HG03139 (cell line): Measurements from ENCODE around the gene NUPR1.
A peak's percentile ranks its signal among the peaks of the same experiment; 100 is the strongest.
"Not testable (repeated sequence)": the region's sequence is repeated elsewhere in the genome, so short reads cannot be mapped to it uniquely, and the experiment has no call there.

ENCODE experiments used
- ATAC-seq: cut with Tn5 transposase; IDR thresholded peaks from one replicate; pipeline ENCODE4 v1.9.1; 2021; ENCODE audit not compliant: unreplicated experiment

Gene NUPR1

DNA sequence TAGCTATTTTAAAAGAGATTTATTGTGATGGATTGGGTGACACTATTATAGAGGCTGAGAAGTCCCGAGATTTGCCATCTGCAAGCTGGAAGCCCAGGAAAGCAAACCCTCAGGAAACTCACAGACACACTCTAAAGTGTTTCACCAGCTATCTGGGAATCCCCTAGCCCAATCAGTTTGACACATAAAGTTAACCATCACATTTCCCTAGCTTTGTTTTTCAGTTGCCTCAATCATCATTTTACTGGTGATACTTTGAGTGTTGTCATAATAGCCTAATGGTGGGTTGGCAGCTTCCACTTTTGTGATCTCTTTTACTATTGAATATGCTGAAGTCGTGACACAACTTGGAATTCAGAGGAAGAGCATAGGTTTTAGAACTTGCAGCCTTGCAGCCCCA, 16.8 kb upstream of the NUPR1 start:
- no peak for ATAC-seq

DNA sequence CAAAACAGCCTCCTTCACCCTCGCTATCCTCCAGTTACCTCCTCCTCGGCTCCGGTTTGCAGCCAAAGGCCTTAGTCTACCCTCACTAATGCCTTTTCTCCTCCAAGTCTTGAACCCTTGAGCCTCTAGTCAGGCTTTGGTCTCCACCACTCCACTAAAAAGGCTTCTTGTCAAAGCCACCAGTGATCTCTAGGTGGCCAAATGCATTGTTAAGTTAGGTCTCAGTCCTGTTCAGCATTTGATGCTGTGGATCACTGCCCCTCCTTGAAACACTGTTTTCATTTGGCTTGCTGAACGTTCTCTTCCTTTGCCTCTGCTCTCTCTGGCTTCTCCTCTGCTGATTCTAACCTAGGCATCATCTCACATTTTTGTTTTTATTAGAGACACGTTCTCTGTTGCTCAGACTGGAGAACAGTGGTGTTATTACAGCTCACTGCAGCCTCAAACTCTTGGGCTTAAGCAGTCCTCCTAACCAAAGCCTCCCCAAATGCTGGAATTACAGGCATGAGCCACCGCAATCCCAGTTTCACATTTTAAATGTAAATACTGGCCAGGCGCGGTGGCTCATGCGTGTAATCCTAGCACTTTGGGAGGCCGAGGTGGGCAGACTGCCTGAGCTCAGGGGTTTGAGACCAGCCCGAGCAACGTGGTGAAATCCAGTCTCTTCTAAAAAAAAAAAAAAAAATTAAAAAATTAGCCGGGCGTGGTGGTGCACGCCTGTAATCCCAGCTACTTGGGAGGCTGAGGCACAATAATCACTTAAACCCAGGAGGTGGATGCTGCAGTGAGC, 16.1 kb upstream of the NUPR1 start:
- ATAC-seq = no peak

DNA sequence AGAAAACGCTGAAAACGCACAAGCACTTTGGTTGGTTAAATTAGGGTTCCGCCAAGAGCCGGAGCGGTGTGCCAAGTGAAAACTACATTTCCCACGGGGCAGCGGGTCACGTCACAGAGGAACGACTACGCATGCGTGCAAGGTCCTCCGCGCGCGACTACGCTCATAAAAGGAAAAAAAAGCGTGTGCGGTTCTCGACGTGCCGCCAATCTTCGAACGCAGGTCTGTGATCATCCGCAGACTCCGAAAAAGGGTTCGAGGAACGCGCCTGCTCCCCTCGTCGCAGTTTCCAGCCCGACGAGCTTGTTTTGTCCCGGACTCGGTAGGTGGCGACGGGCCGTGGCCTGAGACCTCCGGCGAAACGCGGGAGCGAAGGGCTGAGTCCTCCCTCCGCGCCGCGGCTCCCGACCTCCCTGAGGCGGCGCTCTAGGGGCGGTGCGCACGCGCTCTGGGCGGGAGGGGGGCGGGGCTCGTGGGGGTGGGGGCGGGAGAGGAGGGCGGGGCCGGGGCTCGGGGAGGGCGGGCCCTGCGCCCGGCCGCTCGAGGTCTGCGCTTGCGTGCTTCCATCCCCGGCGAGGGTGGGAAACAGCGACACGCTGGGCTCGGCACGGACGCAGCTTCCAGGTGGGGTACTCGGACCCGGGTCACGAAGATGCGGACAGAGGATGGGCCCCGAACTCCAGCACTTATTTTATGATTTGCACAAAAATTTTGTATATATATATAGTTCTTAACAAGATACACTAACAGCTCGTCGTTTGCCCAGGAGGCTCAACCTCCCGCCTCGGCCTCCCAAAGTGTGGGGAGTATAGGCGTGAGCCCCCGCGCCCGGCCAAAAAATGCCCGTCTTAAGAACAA, 15.2 kb upstream of the NUPR1 start, which contains the start of gene SGF29:
Gene SGF29, plus strand, starts transcription at position 145 of the 858 bp plus-strand sequence. CDS start 27,150 bp downstream, outside the sequence.
- peak; percentile 76 for ATAC-seq

GRCh38 chr16:28549301-28549899, 10.6 kb upstream of the NUPR1 start:
- no peak for ATAC-seq

GRCh38 chr16:28548306-28548802, 9.6 kb upstream of the NUPR1 start:
- no peak for ATAC-seq

- ATAC-seq = no peak
Measured at GRCh38 chr16:28546626-28547025, 7.9 kb upstream of the NUPR1 start.

DNA sequence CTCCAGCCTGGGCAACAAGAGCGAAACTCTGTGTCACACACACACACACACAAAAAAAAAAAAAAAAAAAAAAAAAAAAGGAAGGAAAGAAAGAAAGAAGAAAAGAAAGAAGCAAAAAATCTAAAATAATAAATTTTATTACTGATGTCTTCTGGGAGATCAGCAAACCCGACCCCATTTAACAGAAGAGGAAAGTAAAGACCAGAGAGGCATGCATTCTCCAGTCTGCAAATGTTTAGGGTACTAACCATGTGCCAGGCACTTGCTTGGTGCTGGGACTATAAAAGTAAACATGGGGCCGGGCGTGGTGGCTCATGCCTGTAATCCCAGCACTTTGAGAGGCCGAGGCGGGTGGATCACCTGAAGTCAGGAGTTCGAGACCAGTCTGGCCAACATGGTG, 7.2 kb upstream of the NUPR1 start:
- ATAC-seq = not testable (repeated sequence)

DNA sequence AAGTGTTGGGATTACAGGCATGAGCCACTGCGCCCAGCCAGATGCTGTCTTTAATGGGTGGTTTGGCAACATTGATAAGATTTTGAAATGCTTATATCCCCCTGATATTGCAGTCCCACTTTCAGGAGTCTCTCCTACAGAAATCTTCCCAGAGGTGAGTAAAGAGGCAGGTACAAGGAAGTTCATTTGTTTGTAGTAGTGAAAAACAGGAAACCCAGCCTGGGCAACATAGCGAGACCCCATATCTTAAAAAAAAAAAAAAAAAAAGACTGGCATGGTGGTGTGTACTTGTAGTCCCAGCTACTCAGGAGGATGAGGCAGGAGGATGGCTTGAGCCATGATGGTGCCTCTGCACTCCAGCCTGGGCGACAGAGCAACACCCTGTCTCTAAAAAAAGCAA, 6.2 kb upstream of the NUPR1 start:
- ATAC-seq = no peak

- no peak for ATAC-seq
Measured at GRCh38 chr16:28543072-28543471, 4.3 kb upstream of the NUPR1 start.

DNA sequence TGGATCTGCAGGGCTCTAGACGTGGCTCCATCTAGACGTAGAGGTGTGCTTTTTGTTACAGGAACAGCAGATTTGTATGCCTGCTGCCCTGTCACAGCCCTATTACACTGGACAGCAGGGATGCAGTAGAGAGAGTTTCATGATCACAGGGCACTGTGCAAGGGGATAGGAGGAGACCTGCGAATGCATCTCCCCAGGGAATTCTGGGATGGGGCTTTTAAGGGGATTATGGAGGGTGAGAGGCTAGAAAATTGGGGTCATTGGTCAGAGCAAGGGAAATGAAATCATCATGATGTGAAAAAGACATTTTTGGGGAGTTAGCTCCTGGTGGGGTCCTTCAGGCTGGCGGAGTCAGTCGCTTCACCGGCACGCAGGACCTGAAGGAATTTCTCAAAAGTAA, 3.9 kb upstream of the NUPR1 start:
- ATAC-seq = no peak

GRCh38 chr16:28540346-28540745, 1.6 kb upstream of the NUPR1 start:
- no peak for ATAC-seq

- ATAC-seq = no peak
Measured at GRCh38 chr16:28537964-28538732, 626 bp downstream of the NUPR1 start.

DNA sequence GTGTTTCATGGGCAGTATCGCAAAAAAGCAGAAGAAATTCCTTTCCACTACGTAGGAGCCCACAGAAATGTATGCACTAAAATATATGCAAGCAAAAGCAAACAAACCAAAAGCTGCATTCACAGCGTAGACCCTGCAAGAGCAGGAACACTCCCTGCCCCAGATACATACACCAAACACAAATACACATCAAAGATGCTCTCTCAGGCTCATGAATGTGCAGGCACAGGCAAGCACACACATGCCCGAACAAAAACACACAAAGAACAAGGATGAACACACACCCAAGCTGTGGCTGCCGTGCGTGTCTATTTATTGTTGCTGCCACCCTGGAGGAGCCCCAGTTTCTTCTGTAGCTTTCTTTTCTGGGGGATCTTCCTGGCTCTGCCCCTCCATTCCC, 1.7 kb downstream of the NUPR1 start:
- no peak for ATAC-seq

GRCh38 chr16:28534542-28535373, 4.0 kb downstream of the NUPR1 start:
- ATAC-seq = no peak

DNA sequence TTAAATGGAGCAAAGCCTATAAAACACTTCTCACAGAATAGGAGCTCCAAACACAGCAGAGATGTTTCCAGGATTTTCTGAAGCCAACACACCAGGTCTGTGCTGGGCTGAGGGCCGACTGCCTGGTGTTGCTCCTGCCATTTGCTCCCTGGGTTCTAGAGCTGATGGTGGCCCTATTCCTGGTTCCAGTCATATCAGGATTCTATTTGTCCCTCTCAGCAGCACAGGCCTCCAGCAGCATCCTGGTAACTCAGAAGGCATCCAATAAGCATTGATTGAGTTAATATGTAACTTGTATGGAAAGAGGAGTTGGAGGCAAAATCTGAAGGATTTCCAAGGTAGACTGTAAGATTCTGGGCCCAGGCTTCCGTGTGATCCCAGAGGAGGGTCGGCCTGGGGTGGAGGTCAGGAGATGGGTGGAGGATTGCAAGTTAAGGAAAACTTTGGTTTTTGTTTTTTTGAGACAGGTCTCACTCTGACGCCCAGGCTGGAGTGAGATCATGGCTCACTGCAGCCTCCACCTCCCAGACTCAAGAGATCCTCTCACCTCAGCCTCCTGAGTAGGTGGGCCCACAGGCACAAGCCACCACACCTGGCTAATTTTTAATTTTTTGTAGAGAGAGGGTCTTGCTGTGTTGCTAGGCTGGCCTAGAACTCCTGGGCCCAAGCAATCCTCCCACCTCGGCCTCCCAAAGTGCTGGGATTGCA, 5.7 kb downstream of the NUPR1 start:
- no peak for ATAC-seq

DNA sequence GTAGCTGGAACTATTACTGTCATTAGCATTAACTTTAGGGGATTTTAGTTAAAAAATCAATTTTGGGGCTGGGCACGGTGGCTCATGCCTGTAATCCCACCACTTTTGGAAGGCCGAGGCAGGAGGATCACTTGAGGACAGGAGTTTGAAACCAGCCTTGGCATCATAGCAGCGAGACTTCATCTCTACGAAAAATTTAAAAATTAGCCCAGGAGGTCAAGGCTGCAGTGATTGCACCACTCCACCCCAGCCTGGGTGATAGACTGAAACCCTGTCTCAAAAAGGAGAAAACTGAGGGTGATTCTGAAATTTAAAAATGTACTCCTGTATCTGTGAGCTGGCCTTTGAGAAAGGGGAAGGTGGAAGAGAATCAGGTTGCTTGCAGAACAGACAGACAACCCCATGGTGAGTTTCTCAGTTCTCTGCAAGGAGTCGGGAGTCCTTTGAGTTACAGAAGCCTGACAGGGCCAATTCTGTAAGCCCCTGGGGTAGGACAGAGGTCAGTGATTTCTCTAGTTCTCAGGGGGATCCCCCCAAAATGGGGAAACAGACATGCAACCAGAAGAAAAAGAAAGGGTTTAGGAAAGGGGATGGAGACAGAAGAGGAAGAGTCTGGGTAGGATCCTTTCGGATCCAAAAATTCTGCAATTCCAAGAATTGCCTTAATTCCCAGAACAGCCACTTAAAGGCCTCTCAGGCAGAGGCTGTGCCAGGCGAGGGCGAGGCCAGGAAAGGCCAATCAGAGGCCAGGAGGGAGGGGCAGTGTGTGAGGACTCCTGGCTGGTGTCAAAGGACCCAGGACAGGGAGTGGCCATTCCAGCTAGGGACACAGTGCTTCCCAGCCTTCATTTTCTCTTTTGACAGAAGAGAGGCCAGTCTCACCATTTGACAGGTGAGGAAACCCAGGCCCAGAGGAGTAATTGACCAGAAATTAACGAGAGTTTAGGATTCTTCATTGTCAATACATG, 6.7 kb downstream of the NUPR1 start:
- ATAC-seq = no peak

GRCh38 chr16:28529124-28529523, 9.7 kb downstream of the NUPR1 start:
- no peak for ATAC-seq

DNA sequence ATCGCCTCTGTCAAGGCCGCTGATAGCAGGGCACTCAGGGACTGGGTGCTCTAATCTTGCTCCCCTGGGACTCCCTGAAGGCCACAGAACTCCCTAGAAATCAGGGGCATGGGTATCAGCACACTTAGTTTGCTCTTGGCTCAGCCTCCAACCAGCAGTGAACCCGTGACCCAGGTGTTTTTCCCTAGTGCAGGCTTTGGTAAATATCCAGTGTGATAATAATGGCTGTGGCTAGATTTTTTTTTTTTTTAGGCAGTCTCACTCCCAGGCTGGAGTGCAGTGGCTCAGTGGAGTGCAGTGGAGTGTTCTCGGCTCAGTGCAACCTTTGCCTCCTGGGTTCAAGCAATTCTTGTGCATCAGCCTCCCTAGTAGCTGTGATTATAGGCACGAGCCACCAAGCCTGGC, 10.3 kb downstream of the NUPR1 start:
- ATAC-seq = no peak
